T-cell (primary cell): ENCODE results near the gene CHAD. TPM values are rescaled to one million over a fixed set of nuclear protein-coding genes. Genes with fewer than 3 reads are reported as not detected.

ENCODE experiments used
- ATAC-seq, 4 experiments: fragments of 200-7000 bp in 3 of 4; fragments of 150-1000 bp in 1 of 4; cut with Tn5 transposase; replicated peaks in 1 of 4; 1 replicate in 3 of 4; 2 replicates in 1 of 4; pipeline ENCODE4 v1.10.0; 2021; ENCODE audit warnings: moderate library complexity in 3 of 4, mild to moderate bottlenecking in 2 of 4, moderate number of reproducible peaks in 1 of 4
- CTCF ChIA-PET, 2 donors: fragments of 300-600 bp; sonication (Branson Sonifier 250); formaldehyde crosslinking; loops; one replicate each; lab custom pipeline; 2022; ENCODE audit warnings: antibody characterized with exemption in 2 of 2; lab: Charles Lee
- POLR2A ChIA-PET, 2 donors: fragments of 300-600 bp; sonication (Branson Sonifier 250); formaldehyde crosslinking; loops; one replicate each; lab custom pipeline; 2022; ENCODE audit warnings: antibody characterized with exemption in 2 of 2; lab: Charles Lee
- DNase-seq, 35 experiments: peaks; one replicate each; pipeline versions ENCODE4 v3.0.0 to v3.0.0-alpha.2; 2013 to 2023
- H3K27ac ChIP-seq: one replicate; pipeline ENCODE4 v1.5.1; 2013; ENCODE audit warnings: low read length
- H3K27me3 ChIP-seq, 2 experiments: replicated peaks in 1 of 2; 1 replicate in 1 of 2; 2 replicates in 1 of 2; pipeline versions ENCODE4 v1.6.1 to v1.7.0; 2013; ENCODE audit warnings: low read length in 1 of 2, mixed read lengths in 1 of 2; ENCODE audit not compliant: control insufficient read depth in 2 of 2, insufficient read depth in 2 of 2; ENCODE audit errors: extremely low read depth in 1 of 2
- H3K36me3 ChIP-seq, 2 donors: 1 replicate in 1 of 2; 2 replicates in 1 of 2; pipeline versions ENCODE4 v1.6.1 to v1.7.0; 2013; ENCODE audit warnings: low read length in 1 of 2; ENCODE audit not compliant: control insufficient read depth in 2 of 2, insufficient read depth in 1 of 2; ENCODE audit errors: extremely low read depth in 1 of 2
- H3K4me1 ChIP-seq, 2 experiments: 1 replicate in 1 of 2; 2 replicates in 1 of 2; pipeline versions ENCODE4 v1.6.1 to v1.7.0; 2013; ENCODE audit warnings: low read length in 2 of 2, mixed read lengths in 1 of 2; ENCODE audit not compliant: insufficient read depth in 2 of 2, control insufficient read depth in 1 of 2; ENCODE audit errors: extremely low read depth in 1 of 2
- H3K4me3 ChIP-seq, 2 donors: 1 replicate in 1 of 2; 2 replicates in 1 of 2; pipeline versions ENCODE4 v1.5.1 to v1.7.0; 2013; ENCODE audit warnings: mild to moderate bottlenecking in 2 of 2, low read length in 1 of 2, moderate library complexity in 1 of 2; ENCODE audit not compliant: control insufficient read depth in 1 of 2; ENCODE audit errors: extremely low read depth in 1 of 2
- H3K9me3 ChIP-seq: 2 replicates; pipeline ENCODE4 v1.7.0; 2013
- H3K27ac Mint-ChIP-seq, 2 donors: one replicate each; pipeline ENCODE4 v1.8.0; 2020 to 2021; ENCODE audit warnings: mild to moderate bottlenecking in 2 of 2, mixed read lengths in 2 of 2
- H3K27me3 Mint-ChIP-seq, 2 donors: one replicate each; pipeline ENCODE4 v1.8.0; 2021 to 2022; ENCODE audit warnings: mixed read lengths in 2 of 2
- H3K36me3 Mint-ChIP-seq: one replicate; pipeline ENCODE4 v1.8.0; 2021; ENCODE audit warnings: mixed read lengths
- H3K4me1 Mint-ChIP-seq, 3 donors: one replicate each; pipeline ENCODE4 v1.8.0; 2020 to 2022; ENCODE audit warnings: mixed read lengths in 3 of 3, mild to moderate bottlenecking in 1 of 3
- H3K4me3 Mint-ChIP-seq, 3 donors: one replicate each; pipeline ENCODE4 v1.8.0; 2020 to 2022; ENCODE audit warnings: mild to moderate bottlenecking in 3 of 3, mixed read lengths in 3 of 3, moderate library complexity in 3 of 3
- H3K9me3 Mint-ChIP-seq, 3 donors: one replicate each; pipeline ENCODE4 v1.8.0; 2020 to 2022; ENCODE audit warnings: mixed read lengths in 3 of 3
- WGBS: methylation state at CpG from one replicate; pipeline ENCODE4 v1.1.5; 2013; ENCODE audit warnings: missing lambda C conversion rate; ENCODE audit not compliant: insufficient coverage; 5-methylcytosine and 5-hydroxymethylcytosine counted together
- total RNA-seq, 35 experiments: library from RNA in 6 of 35; stranded (reverse) in 6 of 35; fragments of 120-200 nt in 1 of 35; gene quantifications; one replicate each; pipeline versions ENCODE4 v1.2.1 to v1.2.4 and lab custom pipeline; 2013 to 2026

CHAD gene
- total RNA-seq, 5 donors from 2014 or later (not counting 1 experiment from before 2014, with no cell fraction given), result not detected

GRCh38 chr17:50447870-50448595 lies 20.6 kb downstream of the CHAD start:
- peaks cover 0 to 2% (median 0%) of the 10 kb centered on the region in 3 donors for H3K4me1 Mint-ChIP-seq
- Histone ChIP-seq H3K27ac (no peak overlapping the region), H3K9me3 (no peaks in the 10 kb centered on the region), H3K36me3 (no peaks in the 10 kb centered on the region), H3K27me3 (no peaks in the 10 kb centered on the region), H3K4me3 (no peak overlapping the region), H3K4me1 (no peaks in the 10 kb centered on the region)
- H3K9me3 Mint-ChIP-seq, result no peaks in the 10 kb centered on the region
- 94% methylated on average over 4 of the region's 7 CpGs for WGBS
- ATAC-seq (no peak), DNase-seq (no peak)
- H3K27ac Mint-ChIP-seq, result no peak overlapping the region
- no peaks in the 10 kb centered on the region for H3K27me3 Mint-ChIP-seq
- H3K36me3 Mint-ChIP-seq, result peaks cover 6% of the 10 kb centered on the region
- CTCF ChIA-PET, result no interaction called here
- H3K4me3 Mint-ChIP-seq, result no peak overlapping the region
- POLR2A ChIA-PET, result no interaction called here

- ChIA-PET POLR2A (interaction anchor here (0.6 kb wide), 2 partner anchors 19 to 208 kb away, joined by 3 read pairs; no protein-coding TSS in a partner anchor), CTCF (interaction anchor here in 1 of 2 donors (0.7 kb wide), 1 partner anchor 110 kb away, joined by 3 read pairs; no protein-coding TSS in a partner anchor)
- Mint-ChIP-seq H3K4me1 (no peaks in the 10 kb centered on the region), H3K4me3 (no peak overlapping the region), H3K36me3 (peaks cover 5% of the 10 kb centered on the region), H3K27ac (no peak overlapping the region), H3K27me3 (no peaks in the 10 kb centered on the region), H3K9me3 (no peaks in the 10 kb centered on the region)
- no peaks in the 10 kb centered on the region for H3K27me3 ChIP-seq
- no peaks in the 10 kb centered on the region for H3K36me3 ChIP-seq
- no peaks in the 10 kb centered on the region for H3K4me1 ChIP-seq
- DNase-seq (no peak), ATAC-seq (no peak)
- H3K27ac ChIP-seq, result no peak overlapping the region
- H3K9me3 ChIP-seq, result no peaks in the 10 kb centered on the region
- WGBS, result 71% methylated on average over 1 of the region's 1 CpG
- H3K4me3 ChIP-seq, result no peak overlapping the region
Observed at GRCh38 chr17:50445730-50446325, 22.9 kb downstream of the CHAD start.

- H3K27me3 Mint-ChIP-seq, result no peaks in the 10 kb centered on the region
- peaks cover 3% of the 10 kb centered on the region for H3K36me3 Mint-ChIP-seq
- no peaks in the 10 kb centered on the region for H3K4me1 Mint-ChIP-seq
- H3K36me3 ChIP-seq, result no peaks in the 10 kb centered on the region
- H3K4me3 Mint-ChIP-seq, result no peak overlapping the region
- H3K27ac Mint-ChIP-seq, result no peak overlapping the region
- ChIA-PET POLR2A (interaction anchor here in 1 of 2 donors (0.6 kb wide), 1 partner anchor 208 kb away, joined by 3 read pairs; no protein-coding TSS in a partner anchor), CTCF (interaction anchor here in 1 of 2 donors (0.7 kb wide), 1 partner anchor 109 kb away, joined by 3 read pairs; no protein-coding TSS in a partner anchor)
- no peaks in the 10 kb centered on the region for H3K9me3 ChIP-seq
- ATAC-seq (no peak), DNase-seq (no peak)
- H3K4me3 ChIP-seq, result no peak overlapping the region
- WGBS, result 95% methylated on average over 4 of the region's 6 CpGs
- H3K9me3 Mint-ChIP-seq, result no peaks in the 10 kb centered on the region
- H3K27ac ChIP-seq, result no peak overlapping the region
- no peaks in the 10 kb centered on the region for H3K27me3 ChIP-seq
- no peaks in the 10 kb centered on the region for H3K4me1 ChIP-seq
Observed at GRCh38 chr17:50444841-50445715, 23.6 kb downstream of the CHAD start.

GRCh38 chr17:50443505-50443974 lies 25.1 kb downstream of the CHAD start:
- Mint-ChIP-seq H3K27me3 (no peaks in the 10 kb centered on the region), H3K9me3 (no peaks in the 10 kb centered on the region), H3K27ac (no peak overlapping the region), H3K36me3 (peaks cover 3% of the 10 kb centered on the region), H3K4me1 (no peaks in the 10 kb centered on the region), H3K4me3 (no peak overlapping the region)
- DNase-seq (no peak), ATAC-seq (no peak)
- Histone ChIP-seq H3K4me3 (no peak overlapping the region), H3K36me3 (no peaks in the 10 kb centered on the region), H3K27ac (no peak overlapping the region), H3K9me3 (no peaks in the 10 kb centered on the region), H3K27me3 (no peaks in the 10 kb centered on the region), H3K4me1 (no peaks in the 10 kb centered on the region)
- 100% methylated on average over 1 of the region's 3 CpGs for WGBS
- CTCF ChIA-PET, result interaction anchor here (0.6 to 1.3 kb wide), 3 partner anchors 8 to 145 kb away, joined by 5 read pairs; no protein-coding TSS in a partner anchor
- POLR2A ChIA-PET, result interaction anchor here in 1 of 2 donors (0.8 kb wide), 1 partner anchor 11 kb away, joined by 3 read pairs; no protein-coding TSS in a partner anchor

- ChIA-PET CTCF (no interaction called here), POLR2A (no interaction called here)
- no peaks in the 10 kb centered on the region for H3K27me3 ChIP-seq
- H3K4me3 ChIP-seq, result no peak overlapping the region
- no peak overlapping the region for H3K4me3 Mint-ChIP-seq
- ATAC-seq (no peak), DNase-seq (no peak)
- H3K27ac Mint-ChIP-seq, result no peak overlapping the region
- no peaks in the 10 kb centered on the region for H3K36me3 ChIP-seq
- H3K36me3 Mint-ChIP-seq, result peaks cover 3% of the 10 kb centered on the region
- no peaks in the 10 kb centered on the region for H3K9me3 Mint-ChIP-seq
- H3K27ac ChIP-seq, result no peak overlapping the region
- WGBS, result 94% methylated on average over 5 of the region's 10 CpGs
- no peaks in the 10 kb centered on the region for H3K27me3 Mint-ChIP-seq
- H3K4me1 Mint-ChIP-seq, result no peaks in the 10 kb centered on the region
- H3K4me1 ChIP-seq, result no peaks in the 10 kb centered on the region
- no peaks in the 10 kb centered on the region for H3K9me3 ChIP-seq
Observed at GRCh38 chr17:50440838-50441829, 27.5 kb downstream of the CHAD start.
